GM10266 (cell line): ENCODE measurements around the gene CPNE9.

Experiments
- DNase-seq: peaks from one replicate; pipeline ENCODE4 v3.0.0; 2012; ENCODE audit errors: extremely low spot score
- TF ChIP-seq, protein P1 (sequence below): IDR thresholded peaks from 2 replicates; pipeline ENCODE4 v1.5.1; 2012; ENCODE audit warnings: mild to moderate bottlenecking, low read depth; ENCODE audit not compliant: control insufficient read depth, insufficient read depth; ENCODE audit errors: missing control alignments

Gene CPNE9

GRCh38 chr3:9777694-9778021 is 74.0 kb downstream of the CPNE9 start:
- DNase-seq = no peak
- TF ChIP-seq, protein P1, sequence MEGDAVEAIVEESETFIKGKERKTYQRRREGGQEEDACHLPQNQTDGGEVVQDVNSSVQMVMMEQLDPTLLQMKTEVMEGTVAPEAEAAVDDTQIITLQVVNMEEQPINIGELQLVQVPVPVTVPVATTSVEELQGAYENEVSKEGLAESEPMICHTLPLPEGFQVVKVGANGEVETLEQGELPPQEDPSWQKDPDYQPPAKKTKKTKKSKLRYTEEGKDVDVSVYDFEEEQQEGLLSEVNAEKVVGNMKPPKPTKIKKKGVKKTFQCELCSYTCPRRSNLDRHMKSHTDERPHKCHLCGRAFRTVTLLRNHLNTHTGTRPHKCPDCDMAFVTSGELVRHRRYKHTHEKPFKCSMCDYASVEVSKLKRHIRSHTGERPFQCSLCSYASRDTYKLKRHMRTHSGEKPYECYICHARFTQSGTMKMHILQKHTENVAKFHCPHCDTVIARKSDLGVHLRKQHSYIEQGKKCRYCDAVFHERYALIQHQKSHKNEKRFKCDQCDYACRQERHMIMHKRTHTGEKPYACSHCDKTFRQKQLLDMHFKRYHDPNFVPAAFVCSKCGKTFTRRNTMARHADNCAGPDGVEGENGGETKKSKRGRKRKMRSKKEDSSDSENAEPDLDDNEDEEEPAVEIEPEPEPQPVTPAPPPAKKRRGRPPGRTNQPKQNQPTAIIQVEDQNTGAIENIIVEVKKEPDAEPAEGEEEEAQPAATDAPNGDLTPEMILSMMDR = no peak

DNA sequence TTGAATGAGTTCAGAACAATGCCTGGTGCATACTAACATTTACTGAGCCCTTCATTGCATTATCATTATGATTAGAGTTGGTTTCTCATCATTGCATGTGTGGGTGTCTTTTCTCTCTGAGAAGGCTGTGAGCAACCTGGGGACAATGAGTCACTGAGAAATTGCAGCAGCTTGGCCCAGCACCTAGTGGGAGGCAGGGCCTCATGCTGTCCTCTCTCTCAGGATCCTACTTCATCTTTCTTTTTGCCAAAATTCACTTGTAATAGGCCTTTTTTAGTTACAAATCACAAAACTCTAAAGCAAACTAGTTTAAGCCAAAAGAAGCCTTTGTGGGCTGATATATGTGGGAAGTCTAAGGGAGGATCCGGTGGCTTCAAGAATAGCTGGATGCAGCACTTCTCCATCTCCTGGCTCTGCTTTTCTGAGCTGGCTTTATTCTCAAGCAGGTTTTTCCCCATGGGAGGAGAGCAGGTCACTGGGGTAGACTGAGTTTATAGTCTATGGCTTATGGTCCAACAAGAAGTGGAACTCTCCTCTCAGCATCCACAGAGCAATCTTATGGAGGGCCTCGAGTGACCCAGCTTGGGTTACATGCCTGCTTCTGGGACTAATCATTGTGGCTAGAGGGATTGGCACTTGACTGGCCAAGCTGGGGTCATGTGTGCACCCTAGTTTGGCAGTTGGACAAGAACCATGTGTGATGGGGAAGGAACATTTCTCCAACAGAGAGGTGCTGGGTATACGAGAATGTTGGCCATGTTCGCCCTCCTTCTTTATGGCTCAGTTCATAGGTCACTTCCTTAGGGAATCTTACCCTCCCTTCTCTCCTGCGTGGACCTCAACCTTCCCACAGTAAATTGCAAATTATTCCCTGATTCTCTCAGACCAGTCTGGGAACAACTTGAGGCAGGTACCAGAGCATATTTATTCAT is 74.8 kb downstream of the CPNE9 start:
- TF ChIP-seq, protein P1 = no peak
- peak; percentile 42 for DNase-seq

DNA sequence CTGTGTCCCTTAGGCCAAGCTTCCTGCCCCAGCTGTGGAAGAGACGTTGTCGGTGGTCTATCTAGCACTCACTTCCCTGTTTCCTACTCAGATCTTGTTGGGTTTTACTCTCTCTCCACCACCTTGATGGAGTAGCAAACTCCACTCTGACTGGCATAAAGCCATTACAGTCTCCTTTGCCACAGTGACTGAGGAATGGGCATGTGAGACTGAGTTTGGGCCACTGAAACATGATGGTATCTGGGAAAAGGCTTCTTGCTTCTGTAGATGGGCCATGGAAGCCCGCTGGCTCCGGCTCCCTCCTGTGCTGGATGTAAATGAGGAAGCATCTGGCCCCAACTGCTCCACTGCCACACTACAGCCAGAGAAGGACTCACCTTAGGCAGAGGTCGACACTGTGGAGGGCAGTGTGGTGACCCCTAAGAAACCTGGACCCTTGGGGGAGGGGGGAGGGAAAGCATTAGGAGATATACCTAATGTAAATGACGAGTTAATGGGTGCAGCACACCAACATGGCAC is 75.5 kb downstream of the CPNE9 start:
- DNase-seq = no peak
- TF ChIP-seq, protein P1 = no peak
